NCI-H2227 treated with DMSO at 0.1 percent for 48 hours (cell line): ENCODE results near the gene MRPL55.

Experiments
- DNase-seq: peaks from one replicate; lab custom pipeline; 2025; lab: John Stamatoyannopoulos, UW

MRPL55 gene

DNA sequence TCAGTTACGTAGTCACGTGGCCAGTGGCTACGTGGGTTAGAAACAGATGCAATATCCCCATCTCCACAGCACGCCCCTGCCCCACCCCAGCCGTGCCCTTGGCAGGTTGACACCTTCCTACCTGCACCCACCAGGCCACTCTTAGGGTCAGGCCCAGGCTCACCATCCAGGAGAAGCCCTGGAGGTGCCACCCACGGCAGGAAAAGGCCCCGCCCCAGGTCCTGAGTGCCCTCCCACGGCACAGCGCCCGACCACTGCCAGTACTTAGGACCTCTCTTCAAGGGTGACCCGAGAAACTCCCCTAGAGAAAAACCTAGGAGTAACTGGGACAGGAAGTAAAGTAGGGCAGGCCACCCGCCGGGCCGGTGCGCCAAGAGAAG, 7.5 kb downstream of the MRPL55 start:
- DNase-seq, result no peak

DNA sequence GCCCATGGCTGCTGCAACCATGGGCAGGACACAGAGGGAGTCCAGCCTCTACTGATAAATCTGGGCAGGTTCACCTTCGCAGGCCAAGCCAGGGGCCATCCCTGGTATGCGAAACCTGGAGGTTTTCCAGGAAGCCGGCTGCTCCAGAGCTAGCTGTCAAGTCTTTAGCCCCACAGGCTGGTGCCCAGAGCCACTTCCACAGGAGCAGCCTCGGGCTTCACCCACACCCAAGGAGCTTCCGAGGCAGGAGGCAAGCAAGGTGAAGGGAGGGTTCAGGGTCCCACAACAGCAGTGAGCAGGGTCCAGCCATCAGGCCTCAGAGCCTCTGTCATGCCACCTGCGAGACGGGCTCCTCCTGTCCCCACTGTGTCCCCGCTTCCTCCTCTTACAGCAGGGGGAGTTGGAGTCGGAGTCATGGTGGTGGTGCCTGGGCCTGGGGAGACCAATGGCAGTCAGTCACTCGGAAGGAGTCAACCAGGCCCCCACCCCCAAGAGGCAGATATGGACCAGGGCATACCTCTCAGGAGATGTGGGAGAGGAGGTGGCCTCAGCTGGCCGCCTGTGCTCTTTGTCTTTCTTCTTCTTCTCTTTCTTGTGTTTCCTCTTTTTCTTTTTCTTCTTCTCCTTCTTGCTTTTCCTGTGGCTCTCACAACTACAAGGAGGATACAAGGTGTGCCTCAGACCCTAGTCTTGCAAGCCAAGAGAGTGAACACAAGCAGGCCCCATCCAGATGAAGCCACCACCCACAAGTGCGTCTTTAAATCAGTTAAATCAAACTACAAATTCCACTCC, 8.1 kb downstream of the MRPL55 start:
- no peak for DNase-seq

DNA sequence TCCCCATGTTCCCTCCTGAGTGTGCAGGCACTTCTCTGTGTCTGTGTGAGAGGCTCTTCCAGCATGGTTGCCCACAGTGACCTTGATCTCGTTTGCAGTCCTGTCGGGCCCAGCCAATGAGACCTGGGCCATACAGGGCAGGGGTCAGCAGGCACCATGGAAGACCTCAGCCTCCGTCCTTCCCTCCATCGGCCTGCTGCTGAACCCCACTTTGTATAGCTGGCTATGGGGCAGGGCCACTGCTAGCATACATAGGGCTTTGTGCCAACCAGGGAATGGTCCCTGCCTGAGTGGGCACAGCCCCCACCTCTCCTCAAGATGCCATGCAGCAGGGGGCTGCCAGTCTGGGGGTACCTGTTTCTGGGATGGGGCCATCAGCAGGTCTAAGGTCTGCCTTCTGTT, 9.8 kb downstream of the MRPL55 start:
- no peak for DNase-seq

DNA sequence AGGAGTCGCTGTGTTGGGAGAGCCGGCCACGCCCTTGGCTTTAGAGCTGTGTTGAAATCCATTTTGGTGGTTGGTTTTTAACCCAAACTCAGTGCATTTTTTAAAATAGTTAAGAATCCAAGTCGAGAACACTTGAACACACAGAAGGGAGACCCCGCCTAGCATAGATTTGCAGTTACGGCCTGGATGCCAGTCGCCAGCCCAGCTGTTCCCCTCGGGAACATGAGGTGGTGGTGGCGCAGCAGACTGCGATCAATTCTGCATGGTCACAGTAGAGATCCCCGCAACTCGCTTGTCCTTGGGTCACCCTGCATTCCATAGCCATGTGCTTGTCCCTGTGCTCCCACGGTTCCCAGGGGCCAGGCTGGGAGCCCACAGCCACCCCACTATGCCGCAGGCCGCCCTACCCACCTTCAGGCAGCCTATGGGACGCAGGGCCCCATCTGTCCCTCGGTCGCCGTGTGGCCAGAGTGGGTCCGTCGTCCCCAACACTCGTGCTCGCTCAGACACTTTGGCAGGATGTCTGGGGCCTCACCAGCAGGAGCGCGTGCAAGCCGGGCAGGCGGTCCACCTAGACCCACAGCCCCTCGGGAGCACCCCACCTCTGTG, 10.7 kb downstream of the MRPL55 start:
- DNase-seq, result no peak

DNA sequence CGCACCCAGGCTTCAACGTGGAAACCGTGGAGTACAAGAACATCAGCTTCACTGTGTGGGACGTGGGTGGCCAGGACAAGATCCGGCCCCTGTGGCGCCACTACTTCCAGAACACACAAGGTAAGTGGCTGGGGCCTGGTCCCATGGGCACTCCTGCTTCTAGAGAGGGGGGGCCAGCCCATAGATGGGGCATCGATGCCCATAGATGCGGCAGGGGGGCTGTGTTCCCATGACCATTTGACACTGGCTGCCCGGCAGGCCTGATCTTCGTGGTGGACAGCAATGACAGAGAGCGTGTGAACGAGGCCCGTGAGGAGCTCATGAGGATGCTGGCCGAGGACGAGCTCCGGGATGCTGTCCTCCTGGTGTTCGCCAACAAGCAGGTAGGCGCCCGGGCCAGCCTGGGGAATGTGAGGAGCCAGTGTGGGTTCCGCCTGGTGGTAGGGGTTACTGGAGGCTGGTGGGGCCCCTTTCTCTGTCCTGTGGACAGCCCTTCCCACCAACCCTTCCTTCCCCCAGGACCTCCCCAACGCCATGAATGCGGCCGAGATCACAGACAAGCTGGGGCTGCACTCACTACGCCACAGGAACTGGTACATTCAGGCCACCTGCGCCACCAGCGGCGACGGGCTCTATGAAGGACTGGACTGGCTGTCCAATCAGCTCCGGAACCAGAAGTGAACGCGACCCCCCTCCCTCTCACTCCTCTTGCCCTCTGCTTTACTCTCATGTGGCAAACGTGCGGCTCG, 11.6 kb downstream of the MRPL55 start:
- no peak for DNase-seq

DNA sequence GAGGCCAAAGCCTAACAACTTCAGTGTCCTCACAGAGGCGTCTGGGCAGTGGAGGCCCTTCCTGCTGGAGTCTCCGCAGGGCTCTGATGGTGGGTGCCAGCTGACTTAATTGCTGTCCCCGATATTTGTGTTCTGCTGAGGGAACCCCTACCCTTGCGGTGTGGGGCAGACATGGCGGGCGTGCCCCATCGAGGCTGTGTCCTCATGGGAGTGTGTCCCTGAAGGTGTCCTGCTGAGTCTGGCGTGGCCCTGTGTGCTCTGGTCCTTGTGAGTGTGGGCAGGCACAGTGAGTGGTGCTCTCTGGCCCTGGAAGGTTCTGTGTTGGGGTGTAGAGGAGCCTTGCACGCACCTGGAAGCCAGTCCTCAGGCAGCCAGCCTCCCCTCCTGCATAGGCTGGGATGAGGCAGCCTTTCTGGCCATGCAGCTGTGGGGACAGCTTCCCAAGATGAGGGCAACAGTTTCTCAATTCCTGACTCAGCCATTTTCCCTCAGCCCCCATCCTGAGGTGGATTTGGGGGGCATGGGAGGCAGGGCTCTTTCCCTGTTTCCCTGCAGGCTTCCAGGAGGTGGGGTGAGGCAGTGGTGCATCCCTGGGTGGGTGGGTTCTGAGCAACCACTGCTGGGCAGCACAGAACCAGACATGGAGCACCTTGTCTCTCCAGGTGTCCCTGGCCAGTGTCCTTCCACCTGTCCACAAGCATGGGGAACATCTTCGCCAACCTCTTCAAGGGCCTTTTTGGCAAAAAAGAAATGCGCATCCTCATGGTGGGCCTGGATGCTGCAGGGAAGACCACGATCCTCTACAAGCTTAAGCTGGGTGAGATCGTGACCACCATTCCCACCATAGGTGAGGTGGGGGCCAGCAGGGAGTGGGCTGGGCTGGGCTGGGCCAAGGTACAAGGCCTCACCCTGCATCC, 12.4 kb downstream of the MRPL55 start:
- no peak for DNase-seq

DNA sequence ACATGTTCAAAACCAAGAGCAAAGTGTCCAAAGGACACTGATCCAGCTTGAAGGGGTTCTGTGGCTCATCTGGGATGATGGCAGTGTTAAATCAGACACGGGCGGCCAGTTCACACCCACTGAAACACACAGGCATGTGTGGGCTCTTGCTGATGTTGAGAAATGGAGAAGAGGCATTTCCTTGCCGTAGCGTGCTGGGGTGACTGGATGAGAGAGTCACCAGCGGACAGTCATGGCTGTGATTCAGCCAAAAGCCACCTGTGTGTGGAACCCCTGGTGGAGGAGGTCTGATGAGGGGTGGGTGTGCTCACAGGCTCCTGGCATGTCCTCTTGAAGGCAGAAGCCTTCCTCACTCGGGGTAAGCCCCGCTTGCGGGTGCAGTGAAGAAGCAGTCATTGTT, 13.2 kb downstream of the MRPL55 start:
- DNase-seq, result no peak

DNA sequence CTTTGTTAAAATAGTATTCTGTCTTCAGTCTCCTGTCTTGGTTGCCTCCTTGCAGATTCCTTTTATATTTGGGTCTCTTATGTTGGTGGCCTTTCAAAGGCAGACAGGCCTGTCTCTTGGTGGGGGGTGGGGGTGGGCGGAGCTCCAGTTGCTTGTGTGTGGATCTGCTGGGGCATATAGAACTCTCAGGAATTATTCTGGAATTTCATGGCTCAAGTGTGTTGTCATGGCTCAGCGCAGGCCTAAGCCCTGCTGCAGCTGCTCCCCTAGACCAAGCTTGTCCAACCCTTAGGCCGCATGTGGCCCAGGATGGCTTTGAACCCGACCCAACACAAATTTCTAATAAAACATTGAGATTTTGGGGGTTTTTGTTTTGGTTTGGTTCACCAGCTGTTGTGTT, 13.9 kb downstream of the MRPL55 start:
- DNase-seq, result no peak

DNA sequence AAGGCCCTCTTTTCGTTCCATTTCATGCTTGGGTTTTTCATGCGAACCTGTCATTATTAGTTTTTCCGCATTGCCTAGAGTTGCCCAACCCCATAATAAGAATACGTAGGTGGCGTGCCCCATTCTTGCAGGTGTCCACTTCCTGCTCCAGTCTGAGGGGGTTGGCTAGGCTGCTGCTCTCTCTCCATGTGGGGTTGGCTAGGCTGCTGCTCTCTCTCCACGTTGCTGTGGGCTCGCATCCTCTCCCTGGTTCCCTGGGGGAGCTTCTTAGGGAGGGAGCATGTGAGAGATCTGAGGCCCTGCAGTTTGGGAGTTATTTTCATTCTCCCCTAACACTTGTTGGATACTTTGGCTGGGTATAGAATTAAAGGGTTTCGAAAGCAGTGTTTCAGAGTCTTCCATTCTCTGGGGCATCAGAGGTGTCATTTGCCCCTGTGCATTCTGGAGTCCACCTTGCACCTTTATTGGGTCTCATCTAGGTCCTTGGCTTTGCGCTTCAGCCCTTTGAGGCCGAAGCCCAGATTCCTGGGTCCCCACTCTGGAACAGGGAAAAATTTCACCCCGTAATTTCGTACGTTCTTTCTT, 14.6 kb downstream of the MRPL55 start:
- DNase-seq, result no peak

DNA sequence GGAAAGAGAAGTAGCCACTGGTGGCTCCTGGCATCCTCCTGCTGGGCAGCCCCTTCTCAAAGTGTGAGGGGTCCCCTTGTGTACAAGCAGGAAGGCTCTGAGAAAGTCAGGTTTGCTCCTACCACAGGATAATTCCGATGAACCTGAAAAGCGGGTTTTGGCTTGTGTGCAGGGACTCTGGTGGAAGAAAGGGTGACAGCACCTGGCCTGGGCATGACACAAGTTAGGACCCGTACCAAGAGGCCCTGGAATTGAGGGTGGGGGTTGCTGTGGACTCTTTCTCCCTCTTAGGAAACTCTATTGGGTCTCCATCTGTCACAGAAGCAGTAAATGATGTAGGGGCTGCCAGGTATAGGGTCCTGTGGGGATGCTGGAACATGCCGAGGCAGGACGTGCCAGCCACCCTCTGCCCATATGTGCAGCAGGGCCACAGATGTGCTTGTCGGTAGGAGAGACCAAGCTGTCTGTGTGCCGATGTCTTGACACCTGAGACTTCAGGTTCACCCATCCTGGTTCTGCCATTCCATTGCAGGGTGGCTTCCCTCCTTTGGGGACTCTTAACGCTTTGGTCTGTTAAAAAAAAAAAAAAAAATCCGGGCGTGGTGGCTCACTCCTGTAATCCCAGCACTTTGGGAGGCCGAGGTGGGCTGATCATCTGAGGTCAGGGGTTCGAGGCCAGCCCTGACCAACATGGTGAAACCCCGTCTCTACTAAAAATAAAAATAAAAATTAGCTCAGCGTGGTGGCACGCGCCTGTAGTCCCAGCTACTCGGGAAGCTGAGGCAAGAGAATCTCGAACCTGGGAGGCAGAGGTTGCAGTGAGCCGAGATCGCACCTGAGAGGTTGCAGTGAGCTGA, 15.8 kb downstream of the MRPL55 start:
- DNase-seq, result no peak

DNA sequence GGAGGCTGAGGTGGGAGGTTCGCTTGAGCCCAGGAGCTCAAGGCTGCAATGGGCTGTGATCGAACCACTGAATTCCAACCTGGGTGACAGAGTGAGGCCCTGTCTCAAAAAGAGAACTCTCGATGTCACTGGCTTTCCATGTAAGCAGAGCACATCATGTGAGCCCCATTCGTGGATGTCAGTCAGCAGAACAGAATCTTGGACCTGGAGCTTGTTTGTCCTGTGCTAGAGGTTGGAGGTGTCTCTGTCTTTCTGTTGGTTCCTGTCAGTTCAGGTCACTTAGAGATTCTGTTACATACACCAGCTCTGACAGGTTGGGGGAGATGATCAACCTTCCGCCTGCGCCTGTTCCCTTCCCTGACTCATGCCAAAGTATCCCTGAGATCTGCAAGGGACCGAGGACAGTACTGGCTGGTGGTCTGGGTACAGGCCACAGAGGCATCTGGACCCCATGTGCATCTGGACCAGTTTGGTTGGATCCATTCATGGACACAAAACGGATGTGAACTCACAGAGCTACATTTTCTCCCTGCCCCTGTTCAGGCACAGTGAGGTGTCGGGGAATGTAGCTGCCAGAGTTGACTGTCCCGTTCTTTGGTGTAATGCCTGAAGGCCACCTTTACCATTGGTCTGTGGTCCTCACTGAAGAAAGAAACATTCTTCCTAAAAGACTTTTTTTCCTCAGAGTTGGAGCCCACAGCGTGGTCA, 16.6 kb downstream of the MRPL55 start:
- no peak for DNase-seq

DNA sequence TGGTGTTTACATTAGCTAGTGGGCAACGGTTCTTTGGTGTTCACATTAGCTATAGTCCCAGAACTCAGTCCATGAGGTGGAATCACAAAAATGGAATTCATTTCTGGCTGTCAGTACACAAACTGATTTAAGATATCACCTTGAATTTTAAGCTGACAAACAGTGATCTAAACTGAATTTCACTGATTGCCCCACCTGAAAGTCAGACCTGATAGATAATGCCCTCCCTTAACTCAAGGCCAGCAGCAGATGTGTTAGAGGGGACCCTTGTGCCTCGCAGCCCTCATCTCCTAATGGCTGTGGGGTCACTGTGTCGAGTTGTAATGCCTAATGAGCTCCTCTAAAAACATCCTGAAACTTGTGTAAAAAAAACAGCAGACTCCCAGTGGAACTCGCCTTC, 18.0 kb downstream of the MRPL55 start:
- DNase-seq, result no peak

DNA sequence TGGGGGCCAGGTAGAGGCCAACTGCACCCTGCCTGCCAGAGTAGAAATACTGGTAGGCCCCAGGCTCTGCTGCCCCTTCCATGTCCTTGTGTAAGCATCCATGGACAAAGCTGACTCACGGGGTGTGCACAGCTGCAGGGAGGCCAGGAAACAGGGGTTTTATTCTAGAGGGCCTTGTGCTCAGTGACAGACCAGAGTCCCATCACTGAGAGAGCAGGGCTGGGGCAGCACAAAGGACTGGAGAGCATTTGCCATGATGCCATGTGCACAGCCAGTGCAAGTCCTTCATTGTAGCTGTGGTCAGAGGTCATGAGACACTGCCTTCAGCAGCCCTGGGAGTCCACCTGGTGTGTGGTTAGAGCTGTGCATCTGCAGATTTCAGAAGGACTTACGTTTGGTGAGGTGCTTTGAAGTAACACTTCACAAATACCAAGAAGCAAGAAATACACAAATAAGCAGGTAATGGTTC, 18.5 kb downstream of the MRPL55 start:
- no peak for DNase-seq

DNA sequence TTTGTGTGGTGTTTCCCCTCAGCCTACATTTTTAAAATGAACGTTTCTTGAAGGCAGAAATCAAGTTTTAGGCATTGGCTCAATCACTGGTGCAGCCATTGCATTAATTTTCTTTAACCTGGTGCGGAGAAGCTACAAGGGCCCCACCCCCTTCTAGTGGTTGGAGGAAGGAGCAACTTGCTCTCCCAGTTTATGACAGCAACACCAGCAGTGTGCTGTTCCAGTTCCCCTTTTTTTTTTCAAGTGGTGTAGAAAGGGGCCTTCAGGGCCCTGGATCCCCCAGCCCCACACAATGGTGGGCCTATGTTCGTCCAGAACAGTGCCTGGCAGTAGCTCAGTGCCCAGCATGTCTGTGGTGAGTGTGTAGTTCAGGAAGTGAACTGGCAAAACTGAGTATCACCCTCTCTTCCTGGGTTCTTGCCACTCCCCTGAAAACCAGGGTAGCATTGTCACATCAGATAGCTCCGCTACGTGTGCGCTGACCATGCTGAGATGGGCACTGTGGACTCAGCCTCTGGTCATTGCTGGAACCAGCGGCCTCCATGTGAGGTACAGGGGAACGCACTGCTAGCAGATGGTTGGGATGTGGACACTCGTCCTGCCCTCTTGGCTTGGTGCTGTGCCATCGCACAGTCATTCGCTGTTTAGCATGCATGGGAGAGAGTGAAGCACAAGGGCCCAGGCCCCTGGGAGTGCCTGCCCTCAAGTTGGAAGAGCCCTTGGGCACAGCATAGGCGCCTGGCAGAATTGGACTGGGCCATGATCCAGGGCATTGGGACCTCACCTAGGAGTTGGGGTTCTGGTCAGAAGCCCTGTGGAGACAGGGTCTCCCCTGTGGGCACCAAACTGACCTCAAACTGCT, 19.3 kb downstream of the MRPL55 start:
- no peak for DNase-seq

DNA sequence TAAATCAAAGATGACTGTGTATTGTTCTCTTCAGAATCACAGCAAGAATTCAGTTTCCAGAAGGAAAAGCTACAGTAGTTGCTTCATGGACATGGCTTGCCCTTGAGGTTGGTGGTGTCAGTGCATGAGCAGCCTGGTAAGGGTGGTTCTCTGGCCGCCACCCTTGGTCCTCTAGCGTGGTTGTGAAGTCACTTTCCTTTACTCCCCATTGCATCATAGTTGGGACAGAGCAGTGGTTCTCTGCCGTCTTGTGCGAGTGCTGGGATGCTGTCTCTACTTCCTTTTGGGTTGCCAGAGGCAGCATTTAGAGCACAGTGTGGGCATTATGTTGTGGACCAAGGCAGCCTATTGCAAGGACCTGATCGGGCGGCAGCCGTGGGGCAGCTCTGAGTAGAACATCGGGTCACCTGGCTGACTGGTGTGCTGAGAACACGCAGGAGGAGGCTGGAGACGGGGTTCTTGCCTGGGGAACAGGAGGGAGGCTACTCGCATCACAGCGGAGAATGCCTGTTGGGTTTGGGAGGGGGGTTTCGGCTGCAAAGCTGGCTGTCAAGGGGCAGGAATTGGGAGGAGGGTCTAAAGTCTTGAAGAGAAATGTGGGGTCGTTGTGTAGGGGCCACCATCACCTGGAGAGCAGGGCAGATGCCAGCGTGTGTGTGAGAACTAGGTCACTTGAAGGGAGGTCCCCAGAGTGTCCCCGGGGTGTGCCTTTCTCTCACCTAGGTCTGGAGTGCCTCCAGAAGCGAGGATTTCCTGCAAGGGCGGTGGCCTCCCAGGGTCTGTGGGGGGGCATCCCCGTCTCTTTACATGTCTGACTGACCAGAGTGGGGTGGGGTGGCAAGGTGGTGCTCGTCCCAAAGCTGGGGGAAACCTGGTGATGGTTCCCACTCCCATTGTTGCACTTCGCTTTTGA, 20.3 kb downstream of the MRPL55 start:
- DNase-seq, result no peak

DNA sequence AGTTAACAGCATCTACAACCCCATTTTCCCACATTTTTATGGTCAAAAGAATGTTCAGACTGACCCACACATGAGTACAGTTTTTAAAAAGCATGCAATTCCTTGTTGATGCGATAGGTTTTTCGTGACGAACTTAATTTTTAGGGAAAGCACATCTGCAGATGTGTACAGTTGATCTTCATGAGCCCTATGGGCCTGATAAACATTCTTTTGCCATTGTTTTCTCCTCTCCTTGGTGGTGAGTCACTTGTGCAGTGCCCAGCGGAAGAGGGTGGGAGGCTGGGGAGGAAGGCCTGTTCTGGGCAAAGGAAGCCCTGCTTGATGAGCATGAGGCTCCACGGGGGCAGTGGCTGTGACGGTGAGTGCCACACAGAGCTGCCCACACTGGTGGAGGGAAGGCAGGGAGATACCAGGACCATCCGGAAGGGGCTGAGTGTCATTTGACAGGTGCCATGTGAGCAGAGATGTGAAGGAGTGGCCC, 21.3 kb downstream of the MRPL55 start:
- DNase-seq, result no peak

DNA sequence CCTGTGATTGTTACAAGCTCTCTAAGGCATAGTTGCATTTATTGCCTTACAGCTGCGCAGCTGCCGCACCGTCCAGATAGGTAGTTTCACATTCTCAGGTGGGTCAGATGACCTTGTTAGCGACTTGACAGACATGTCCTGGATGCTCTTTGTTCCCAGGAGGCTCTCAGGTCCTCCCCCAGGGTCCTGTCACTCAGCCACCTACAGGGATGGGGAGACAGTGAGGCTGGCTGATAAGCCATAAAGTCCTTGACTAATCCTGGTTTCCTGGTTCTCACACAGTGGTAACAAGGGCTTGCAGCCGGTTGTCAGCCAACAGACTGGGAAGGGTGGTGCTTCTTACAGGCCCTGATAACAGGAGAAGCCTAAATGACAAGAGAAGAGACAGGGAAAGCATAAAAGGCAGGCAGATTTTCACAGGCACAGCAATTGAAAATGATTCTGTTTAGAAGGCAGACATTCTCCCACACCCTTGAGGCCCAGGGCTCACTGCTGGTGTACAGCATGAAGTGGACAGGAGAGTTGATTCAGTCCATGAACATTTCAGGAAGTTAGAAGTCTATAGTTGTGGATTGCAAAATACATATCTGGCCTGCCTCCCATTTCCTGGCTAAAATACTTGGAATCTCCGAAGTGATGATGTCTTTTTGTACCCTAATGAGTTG, 23.7 kb downstream of the MRPL55 start:
- no peak for DNase-seq
